Loucy (cell line): ENCODE results near the gene TMEM161A.
"Not testable (repeated sequence)": the region's sequence is repeated elsewhere in the genome, so short reads cannot be mapped to it uniquely, and the experiment has no call there.

ENCODE experiments used
- H2AFZ ChIP-seq: fragments of 200-600 bp; sonication (generic); 2 replicates; pipeline ENCODE4 v1.6.0; 2016; ENCODE audit warnings: antibody characterized with exemption, mild to moderate bottlenecking, low read length, moderate library complexity
- H3F3A ChIP-seq: fragments of 200-600 bp; 2 replicates; pipeline ENCODE4 v1.6.0; 2016; ENCODE audit warnings: antibody characterized with exemption, low read depth, mild to moderate bottlenecking
- H3K27me3 ChIP-seq: fragments of 200-600 bp; sonication (generic); 2 replicates; pipeline ENCODE4 v1.6.1; 2014; ENCODE audit warnings: low read length, mild to moderate bottlenecking; ENCODE audit not compliant: insufficient read depth, poor library complexity, severe bottlenecking
- H3K36me3 ChIP-seq: fragments of 200-600 bp; sonication (generic); 2 replicates; pipeline ENCODE4 v1.6.1; 2016; ENCODE audit warnings: low read length; ENCODE audit not compliant: insufficient read depth
- H3K4me1 ChIP-seq: fragments of 200-600 bp; sonication (generic); 2 replicates; pipeline ENCODE4 v1.5.1; 2014; ENCODE audit warnings: low read length, mild to moderate bottlenecking; ENCODE audit not compliant: insufficient read depth, poor library complexity, severe bottlenecking
- H3K4me2 ChIP-seq: fragments of 200-600 bp; sonication (generic); 2 replicates; pipeline ENCODE4 v1.6.0; 2014; ENCODE audit warnings: antibody characterized with exemption, low read length, low read depth, mild to moderate bottlenecking; ENCODE audit not compliant: poor library complexity, severe bottlenecking
- H3K4me3 ChIP-seq: fragments of 200-600 bp; sonication (generic); 2 replicates; pipeline ENCODE4 v1.5.1; 2014; ENCODE audit warnings: low read length, mild to moderate bottlenecking, mixed read lengths; ENCODE audit not compliant: poor library complexity, severe bottlenecking
- H3K79me2 ChIP-seq: fragments of 200-600 bp; sonication (generic); 2 replicates; pipeline ENCODE4 v1.6.1; 2014; ENCODE audit warnings: low read length; ENCODE audit not compliant: insufficient read depth
- H3K9ac ChIP-seq: fragments of 200-600 bp; sonication (generic); 2 replicates; pipeline ENCODE4 v1.6.0; 2014; ENCODE audit warnings: mild to moderate bottlenecking, low read depth, low read length, moderate library complexity; ENCODE audit not compliant: poor library complexity, severe bottlenecking
- H3K9me2 ChIP-seq: fragments of 200-600 bp; sonication (generic); replicated peaks from 2 replicates; pipeline ENCODE4 v1.6.1; 2016; ENCODE audit warnings: low read depth, low read length, mixed read lengths
- H3K9me3 ChIP-seq: fragments of 200-600 bp; sonication (generic); 2 replicates; pipeline ENCODE4 v1.6.1; 2014; ENCODE audit warnings: mild to moderate bottlenecking, antibody characterized with exemption, low read length, low read depth; ENCODE audit not compliant: insufficient read depth
- H4K20me1 ChIP-seq: fragments of 200-600 bp; sonication (generic); 2 replicates; pipeline ENCODE4 v1.6.0; 2014; ENCODE audit warnings: antibody characterized with exemption, low read length, mild to moderate bottlenecking; ENCODE audit not compliant: insufficient read depth, poor library complexity, severe bottlenecking
- CTCF ChIP-seq: fragments of 200-600 bp; sonication (generic); conservative IDR thresholded peaks from 2 replicates; pipeline ENCODE4 v1.5.1; 2014; ENCODE audit warnings: mild to moderate bottlenecking, antibody characterized with exemption, low read length
- EZH2phosphoT487 ChIP-seq: fragments of 200-600 bp; IDR thresholded peaks from 2 replicates; pipeline ENCODE4 v1.6.1; 2018; ENCODE audit warnings: antibody characterized with exemption, mild to moderate bottlenecking, moderate library complexity, borderline replicate concordance

The TMEM161A gene

GRCh38 chr19:19107654-19108053 is 30.6 kb downstream of the TMEM161A start:
- Histone ChIP-seq H3K36me3 (peaks cover 3% of the 10 kb centered on the region; the same call in 1 of the 2 replicates), H3F3A (no peaks in the 10 kb centered on the region), H3K9me2 (no peaks in the 10 kb centered on the region), H3K9me3 (no peaks in the 10 kb centered on the region), H3K4me2 (no peak overlapping the region), H3K27me3 (no peaks in the 10 kb centered on the region), H3K4me3 (no peak overlapping the region), H2AFZ (no peak overlapping the region), H4K20me1 (no peaks in the 10 kb centered on the region), H3K79me2 (no peaks in the 10 kb centered on the region), H3K4me1 (no peaks in the 10 kb centered on the region), H3K9ac (no peak overlapping the region)
- TF ChIP-seq CTCF, result no peak
- TF ChIP-seq EZH2phosphoT487, result no peak

GRCh38 chr19:19106938-19107337 is 31.3 kb downstream of the TMEM161A start:
- not testable (repeated sequence) for H3K9ac ChIP-seq, H2AFZ ChIP-seq, H3K9me3 ChIP-seq, H3K4me3 ChIP-seq, H3K36me3 ChIP-seq, H3K27me3 ChIP-seq, H3K4me2 ChIP-seq, H3K9me2 ChIP-seq, H4K20me1 ChIP-seq, H3K4me1 ChIP-seq, H3F3A ChIP-seq, H3K79me2 ChIP-seq

- H3K4me3 ChIP-seq, result no peak overlapping the region
- no peaks in the 10 kb centered on the region for H3F3A ChIP-seq
- H3K36me3 ChIP-seq, result peaks cover 3% of the 10 kb centered on the region; the same call in 1 of the 2 replicates
- H3K79me2 ChIP-seq, result no peaks in the 10 kb centered on the region
- no peaks in the 10 kb centered on the region for H3K9me2 ChIP-seq
- no peak overlapping the region for H3K9ac ChIP-seq
- TF ChIP-seq CTCF (no peak), EZH2phosphoT487 (no peak)
- no peaks in the 10 kb centered on the region for H3K4me1 ChIP-seq
- no peak overlapping the region for H2AFZ ChIP-seq
- no peaks in the 10 kb centered on the region for H3K27me3 ChIP-seq
- H3K4me2 ChIP-seq, result no peak overlapping the region
- H4K20me1 ChIP-seq, result no peaks in the 10 kb centered on the region
- H3K9me3 ChIP-seq, result no peaks in the 10 kb centered on the region
Observed at GRCh38 chr19:19106056-19106551, 32.2 kb downstream of the TMEM161A start.

- Histone ChIP-seq H3K9me2 (no peaks in the 10 kb centered on the region), H2AFZ (no peak overlapping the region), H3F3A (no peaks in the 10 kb centered on the region), H3K4me2 (no peak overlapping the region), H3K9me3 (no peaks in the 10 kb centered on the region), H3K27me3 (no peaks in the 10 kb centered on the region), H3K4me3 (no peak overlapping the region), H4K20me1 (no peaks in the 10 kb centered on the region), H3K36me3 (peaks cover 6% of the 10 kb centered on the region; the same call in 1 of the 2 replicates), H3K9ac (no peak overlapping the region), H3K79me2 (no peaks in the 10 kb centered on the region), H3K4me1 (no peaks in the 10 kb centered on the region)
- TF ChIP-seq CTCF, result no peak
- TF ChIP-seq EZH2phosphoT487, result no peak
Observed at GRCh38 chr19:19105365-19106055, 32.8 kb downstream of the TMEM161A start.
